Calu3 (cell line): ENCODE data around the gene OTOP1. TPM values are rescaled to one million over a fixed set of nuclear protein-coding genes. Genes with fewer than 3 reads are reported as not detected.

Experiments
- BruUV-seq: library from RNA; stranded (reverse); fragments of 400-500 nt; replicated peaks from 2 replicates; lab custom pipeline; 2021; lab: Mats Ljungman, UMichigan
- CTCF ChIA-PET: fragments of 300-600 bp; sonication (Branson Sonifier 250); formaldehyde crosslinking; loops from one replicate; lab custom pipeline; 2022; ENCODE audit warnings: antibody characterized with exemption; lab: Charles Lee
- DNase-seq: peaks from one replicate; pipeline ENCODE4 v3.0.0; 2022
- H3K27ac Mint-ChIP-seq: one replicate; pipeline ENCODE4 v1.8.0; 2022; ENCODE audit warnings: mixed read lengths; ENCODE audit not compliant: unreplicated experiment
- H3K27me3 Mint-ChIP-seq: one replicate; pipeline ENCODE4 v1.8.0; 2022; ENCODE audit warnings: mixed read lengths; ENCODE audit not compliant: unreplicated experiment
- H3K36me3 Mint-ChIP-seq: one replicate; pipeline ENCODE4 v1.8.0; 2022; ENCODE audit warnings: mild to moderate bottlenecking, moderate library complexity, mixed read lengths; ENCODE audit not compliant: insufficient read depth, unreplicated experiment
- H3K4me1 Mint-ChIP-seq: one replicate; pipeline ENCODE4 v1.8.0; 2022; ENCODE audit warnings: mild to moderate bottlenecking, low read depth, mixed read lengths; ENCODE audit not compliant: unreplicated experiment
- H3K4me3 Mint-ChIP-seq: one replicate; pipeline ENCODE4 v1.8.0; 2022; ENCODE audit warnings: mild to moderate bottlenecking, low read depth, moderate library complexity, mixed read lengths; ENCODE audit not compliant: unreplicated experiment
- H3K9me3 Mint-ChIP-seq: one replicate; pipeline ENCODE4 v1.8.0; 2022; ENCODE audit warnings: low read depth, mixed read lengths; ENCODE audit not compliant: unreplicated experiment
- CTCF ChIP-seq: fragments of 200-600 bp; IDR thresholded peaks from one replicate; pipeline ENCODE4 v1.8.0; 2022; ENCODE audit warnings: antibody characterized with exemption; ENCODE audit not compliant: unreplicated experiment
- intact Hi-C: fragments of 100-400 bp; cut with micrococcal nuclease; formaldehyde crosslinking; loops from one replicate; pipeline ENCODE4 v1.10.0; 2022; ENCODE audit not compliant: unreplicated experiment
- total RNA-seq: library from RNA; stranded (reverse); gene quantifications from 2 replicates; pipeline ENCODE4 v1.2.3, GENCODE V29; 2022

Gene OTOP1
- total RNA-seq, 1 experiment from 2014 or later = not detected

- TF ChIP-seq CTCF = no peak
- no peak for DNase-seq
- no peak overlapping the region for H3K27ac Mint-ChIP-seq
- H3K36me3 Mint-ChIP-seq = peaks cover 6% of the 10 kb centered on the region
- no peak overlapping the region for H3K4me3 Mint-ChIP-seq
- intact Hi-C loops = no loop called here
- no TSS peak for BruUV-seq
- H3K27me3 Mint-ChIP-seq = no peaks in the 10 kb centered on the region
- CTCF ChIA-PET = no interaction called here
- H3K4me1 Mint-ChIP-seq = no peaks in the 10 kb centered on the region
- no peaks in the 10 kb centered on the region for H3K9me3 Mint-ChIP-seq
Measured at GRCh38 chr4:4269856-4270255, 43.1 kb upstream of the OTOP1 start.

- no peak overlapping the region for H3K27ac Mint-ChIP-seq
- H3K4me3 Mint-ChIP-seq = no peak overlapping the region
- no peak for TF ChIP-seq CTCF
- DNase-seq = no peak
- CTCF ChIA-PET = no interaction called here
- intact Hi-C loops = no loop called here
- no TSS peak for BruUV-seq
- no peaks in the 10 kb centered on the region for H3K27me3 Mint-ChIP-seq
- peaks cover 2% of the 10 kb centered on the region for H3K36me3 Mint-ChIP-seq
- no peaks in the 10 kb centered on the region for H3K9me3 Mint-ChIP-seq
- no peaks in the 10 kb centered on the region for H3K4me1 Mint-ChIP-seq
Measured at GRCh38 chr4:4269331-4269731, 42.6 kb upstream of the OTOP1 start.

GRCh38 chr4:4268776-4269175 is 42.0 kb upstream of the OTOP1 start:
- no peak for DNase-seq
- no peaks in the 10 kb centered on the region for H3K27me3 Mint-ChIP-seq
- H3K9me3 Mint-ChIP-seq = no peaks in the 10 kb centered on the region
- intact Hi-C loops = no loop called here
- no peaks in the 10 kb centered on the region for H3K36me3 Mint-ChIP-seq
- H3K27ac Mint-ChIP-seq = no peak overlapping the region
- no peaks in the 10 kb centered on the region for H3K4me1 Mint-ChIP-seq
- TF ChIP-seq CTCF = no peak
- BruUV-seq = no TSS peak
- CTCF ChIA-PET = no interaction called here
- H3K4me3 Mint-ChIP-seq = no peak overlapping the region

- Mint-ChIP-seq H3K9me3 (no peaks in the 10 kb centered on the region), H3K4me1 (no peaks in the 10 kb centered on the region), H3K27ac (no peak overlapping the region), H3K4me3 (no peak overlapping the region), H3K27me3 (no peaks in the 10 kb centered on the region), H3K36me3 (no peaks in the 10 kb centered on the region)
- no TSS peak for BruUV-seq
- intact Hi-C loops = no loop called here
- no peak for DNase-seq
- CTCF ChIA-PET = no interaction called here
- no peak for TF ChIP-seq CTCF
Measured at GRCh38 chr4:4267981-4268380, 41.3 kb upstream of the OTOP1 start.
